Measurements from ENCODE around the gene NALCN.

The NALCN gene

GRCh38 chr13:101415358-101416174 lies 742 bp downstream of the NALCN start:
- no peak overlapping the region for H2AFZ ChIP-seq (ENCODE audit: low read depth, low read length)
- no peaks in the 10 kb centered on the region for H3K27me3 ChIP-seq (ENCODE audit: low read depth, low read length)
- H4K20me1 ChIP-seq (ENCODE audit: insufficient read depth, low read length), result no peaks in the 10 kb centered on the region
- no peaks in the 10 kb centered on the region for H3K9me3 ChIP-seq (ENCODE audit: insufficient read depth, low read length)
- H3K4me2 ChIP-seq (ENCODE audit: low read length), result no peak overlapping the region
- H3K79me2 ChIP-seq (ENCODE audit: low read length), result no peaks in the 10 kb centered on the region
- TF ChIP-seq EZH2phosphoT487 (IDR thresholded peaks at IDR 0.05; ENCODE audit: low read depth), result no peak
- no peak for TF ChIP-seq CTCF (IDR thresholded peaks at IDR 0.05; ENCODE audit: low read depth, low read length)
- H3K9ac ChIP-seq (ENCODE audit: low read length), result no peak overlapping the region
- H3K36me3 ChIP-seq (replicated peaks; ENCODE audit: low read depth, low read length), result no peaks in the 10 kb centered on the region
- no peak overlapping the region for H3K27ac ChIP-seq (ENCODE audit: low read length)
- no peak overlapping the region for H3K4me3 ChIP-seq (ENCODE audit: low read length)
- no peaks in the 10 kb centered on the region for H3K4me1 ChIP-seq (ENCODE audit: low read length)

DNA sequence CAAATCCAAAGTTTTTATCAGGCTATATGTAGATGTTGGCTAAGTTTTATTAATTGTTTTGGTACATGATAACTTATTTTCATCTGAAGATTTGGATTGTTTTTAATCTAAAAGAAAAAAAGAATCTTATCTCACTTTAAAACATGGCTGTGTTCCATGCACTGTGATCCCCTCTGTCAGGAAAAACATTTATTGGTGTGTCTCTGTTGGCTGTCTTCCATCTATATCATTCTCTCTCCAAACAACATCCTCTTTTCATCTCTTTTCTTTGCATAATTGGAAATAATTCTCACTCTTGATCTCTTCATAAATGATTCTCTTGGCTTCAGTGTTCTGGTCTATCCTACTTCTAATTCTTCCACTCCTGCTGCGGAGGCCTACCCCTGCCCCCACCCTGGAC lies 4.2 kb downstream of the NALCN start:
- no peaks in the 10 kb centered on the region for H3K36me3 ChIP-seq (replicated peaks; ENCODE audit: low read depth, low read length)
- H4K20me1 ChIP-seq (ENCODE audit: insufficient read depth, low read length), result no peaks in the 10 kb centered on the region
- H2AFZ ChIP-seq (ENCODE audit: low read depth, low read length), result no peak overlapping the region
- no peaks in the 10 kb centered on the region for H3K79me2 ChIP-seq (ENCODE audit: low read length)
- H3K27ac ChIP-seq (ENCODE audit: low read length), result no peak overlapping the region
- H3K9ac ChIP-seq (ENCODE audit: low read length), result no peak overlapping the region
- no peak overlapping the region for H3K4me2 ChIP-seq (ENCODE audit: low read length)
- H3K4me3 ChIP-seq (ENCODE audit: low read length), result no peak overlapping the region
- TF ChIP-seq EZH2phosphoT487 (IDR thresholded peaks at IDR 0.05; ENCODE audit: low read depth) (no peak), CTCF (IDR thresholded peaks at IDR 0.05; ENCODE audit: low read depth, low read length) (no peak)
- H3K27me3 ChIP-seq (ENCODE audit: low read depth, low read length), result 0 out of 2 replicates have a peak, but pooled peaks cover 4% of the 10 kb centered on the region
- H3K9me3 ChIP-seq (ENCODE audit: insufficient read depth, low read length), result no peaks in the 10 kb centered on the region
- peaks cover under 1% of the 10 kb centered on the region; the same call in 1 of the 2 replicates for H3K4me1 ChIP-seq (ENCODE audit: low read length)

DNA sequence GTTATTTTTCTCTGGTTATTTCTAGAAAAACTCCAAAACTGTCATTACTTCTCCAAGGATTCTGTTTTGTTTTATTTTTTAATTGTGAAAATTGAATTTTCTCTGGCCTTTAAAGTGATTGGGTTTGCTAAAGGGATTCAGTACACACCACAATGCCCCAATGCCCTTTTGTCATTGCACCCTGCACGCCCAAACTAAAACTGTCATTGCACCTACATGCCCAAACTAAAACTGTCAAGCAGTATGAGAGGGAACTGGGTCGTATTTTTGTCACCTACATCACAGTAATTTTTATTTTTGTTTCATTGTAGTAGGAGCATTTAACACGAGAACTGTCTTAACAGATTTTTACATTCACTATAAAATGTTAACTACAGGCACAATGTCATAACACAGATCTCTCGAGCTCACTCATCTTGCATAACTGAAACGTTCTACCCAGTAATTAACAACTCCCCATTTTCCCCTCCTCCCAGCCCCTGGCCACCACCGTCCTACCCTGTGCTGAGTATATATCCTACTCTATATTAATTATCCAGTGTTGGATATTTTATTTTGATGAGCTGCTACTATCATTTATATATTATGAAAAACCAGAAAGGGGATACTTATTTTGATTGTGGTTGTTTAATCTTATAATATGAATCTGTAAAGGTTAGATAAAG lies 7.2 kb downstream of the NALCN start:
- no peak overlapping the region for H3K27ac ChIP-seq (ENCODE audit: low read length)
- no peaks in the 10 kb centered on the region for H3K36me3 ChIP-seq (replicated peaks; ENCODE audit: low read depth, low read length)
- no peak for TF ChIP-seq EZH2phosphoT487 (IDR thresholded peaks at IDR 0.05; ENCODE audit: low read depth)
- no peak for TF ChIP-seq CTCF (IDR thresholded peaks at IDR 0.05; ENCODE audit: low read depth, low read length)
- peaks cover 19% of the 10 kb centered on the region for H3K4me1 ChIP-seq (ENCODE audit: low read length)
- H3K79me2 ChIP-seq (ENCODE audit: low read length), result no peaks in the 10 kb centered on the region
- H3K4me3 ChIP-seq (ENCODE audit: low read length), result no peak overlapping the region
- no peaks in the 10 kb centered on the region for H4K20me1 ChIP-seq (ENCODE audit: insufficient read depth, low read length)
- H3K4me2 ChIP-seq (ENCODE audit: low read length), result no peak overlapping the region
- H3K27me3 ChIP-seq (ENCODE audit: low read depth, low read length), result 0 out of 2 replicates have a peak, but pooled peaks cover 4% of the 10 kb centered on the region
- H3K9ac ChIP-seq (ENCODE audit: low read length), result no peak overlapping the region
- no peak overlapping the region for H2AFZ ChIP-seq (ENCODE audit: low read depth, low read length)
- no peaks in the 10 kb centered on the region for H3K9me3 ChIP-seq (ENCODE audit: insufficient read depth, low read length)

DNA sequence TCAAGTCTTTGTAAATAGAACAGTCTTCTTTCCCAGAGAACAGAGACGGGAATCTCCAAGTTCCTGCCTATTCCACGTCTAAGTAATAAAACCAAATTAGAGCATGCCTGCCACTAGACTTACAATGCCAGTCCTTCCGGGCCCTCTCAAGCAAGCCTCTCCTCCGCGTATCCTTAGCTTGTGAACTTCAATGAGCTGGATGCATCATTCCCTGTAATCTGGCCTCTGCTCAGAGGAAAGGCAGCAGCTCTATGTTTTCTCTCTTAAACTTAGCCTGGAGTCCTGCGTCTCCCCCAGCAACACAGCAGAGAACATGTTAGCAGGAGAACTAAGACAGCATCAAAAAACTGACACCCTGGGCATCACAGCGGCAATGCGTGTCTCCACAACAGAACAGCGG lies 8.2 kb downstream of the NALCN start:
- Histone ChIP-seq H4K20me1 (ENCODE audit: insufficient read depth, low read length) (no peaks in the 10 kb centered on the region), H3K36me3 (replicated peaks; ENCODE audit: low read depth, low read length) (no peaks in the 10 kb centered on the region), H3K4me3 (ENCODE audit: low read length) (no peak overlapping the region), H3K4me1 (ENCODE audit: low read length) (peaks cover 19% of the 10 kb centered on the region), H2AFZ (ENCODE audit: low read depth, low read length) (no peak overlapping the region), H3K4me2 (ENCODE audit: low read length) (no peak overlapping the region), H3K27ac (ENCODE audit: low read length) (no peak overlapping the region), H3K9ac (ENCODE audit: low read length) (no peak overlapping the region), H3K79me2 (ENCODE audit: low read length) (no peaks in the 10 kb centered on the region), H3K27me3 (ENCODE audit: low read depth, low read length) (0 out of 2 replicates have a peak, but pooled peaks cover 4% of the 10 kb centered on the region), H3K9me3 (ENCODE audit: insufficient read depth, low read length) (no peaks in the 10 kb centered on the region)
- TF ChIP-seq CTCF (IDR thresholded peaks at IDR 0.05; ENCODE audit: low read depth, low read length) (no peak), EZH2phosphoT487 (IDR thresholded peaks at IDR 0.05; ENCODE audit: low read depth) (no peak)

Measured in OCI-LY3 (cell line).